DMS 273 treated with DMSO at 0.1 percent for 48 hours (cell line): ENCODE measurements around the gene AP3S1.
"Not testable (repeated sequence)": the region's sequence is repeated elsewhere in the genome, so short reads cannot be mapped to it uniquely, and the experiment has no call there.

Source experiments
- DNase-seq: peaks from one replicate; lab custom pipeline; 2025; lab: John Stamatoyannopoulos, UW

AP3S1 gene

GRCh38 chr5:115872447-115872846 is 30.7 kb downstream of the AP3S1 start:
- no peak for DNase-seq

GRCh38 chr5:115873392-115873791 is 31.7 kb downstream of the AP3S1 start:
- no peak for DNase-seq

- DNase-seq = no peak
Measured at GRCh38 chr5:115875447-115875846, 33.7 kb downstream of the AP3S1 start.

- not testable (repeated sequence) for DNase-seq
Measured at GRCh38 chr5:115877342-115877741, 35.6 kb downstream of the AP3S1 start.

GRCh38 chr5:115882434-115882833 is 40.7 kb downstream of the AP3S1 start:
- not testable (repeated sequence) for DNase-seq

GRCh38 chr5:115884704-115885103 is 43.0 kb downstream of the AP3S1 start:
- no peak for DNase-seq

- not testable (repeated sequence) for DNase-seq
Measured at GRCh38 chr5:115885208-115885607, 43.5 kb downstream of the AP3S1 start.

GRCh38 chr5:115888027-115888426 is 46.3 kb downstream of the AP3S1 start:
- no peak for DNase-seq

GRCh38 chr5:115892021-115892420 is 50.3 kb downstream of the AP3S1 start:
- no peak for DNase-seq

GRCh38 chr5:115894342-115894741 is 52.6 kb downstream of the AP3S1 start:
- DNase-seq = no peak

GRCh38 chr5:115895821-115896220 is 54.1 kb downstream of the AP3S1 start:
- DNase-seq = no peak

- no peak for DNase-seq
Measured at GRCh38 chr5:115898656-115899055, 56.9 kb downstream of the AP3S1 start.

GRCh38 chr5:115907177-115907576 is 65.4 kb downstream of the AP3S1 start:
- DNase-seq = no peak

- DNase-seq = not testable (repeated sequence)
Measured at GRCh38 chr5:115913623-115914400, 72.1 kb downstream of the AP3S1 start.

GRCh38 chr5:115920171-115920725 is 78.5 kb downstream of the AP3S1 start:
- DNase-seq = no peak

GRCh38 chr5:115928578-115929407 is 87.1 kb downstream of the AP3S1 start:
- DNase-seq = not testable (repeated sequence)

- DNase-seq = not testable (repeated sequence)
Measured at GRCh38 chr5:115930171-115930570, 88.4 kb downstream of the AP3S1 start.

- DNase-seq = no peak
Measured at GRCh38 chr5:115930630-115931337, 89.0 kb downstream of the AP3S1 start.

- no peak for DNase-seq
Measured at GRCh38 chr5:115932991-115933390, 91.3 kb downstream of the AP3S1 start.

- no peak for DNase-seq
Measured at GRCh38 chr5:115934388-115934974, 92.7 kb downstream of the AP3S1 start.

- no peak for DNase-seq
Measured at GRCh38 chr5:115936031-115936430, 94.3 kb downstream of the AP3S1 start.

- DNase-seq = no peak
Measured at GRCh38 chr5:115939059-115939458, 97.3 kb downstream of the AP3S1 start.
